Sigmoid colon (tissue), 4 donors: ENCODE data around the gene FNIP2.

Experiments
- EP300 ChIP-seq, 4 donors: sonication (generic); formaldehyde crosslinking; IDR thresholded peaks; one replicate each; pipeline ENCODE4 v1.6.1; 2017; ENCODE audit warnings: antibody characterized with exemption in 4 of 4
- POLR2A ChIP-seq, 2 donors: fragments of 450-650 bp; IDR thresholded peaks; one replicate each; pipeline ENCODE4 v1.6.1; 2016; ENCODE audit warnings: antibody characterized with exemption in 2 of 2, mild to moderate bottlenecking in 2 of 2, moderate library complexity in 2 of 2
- POLR2AphosphoS5 ChIP-seq, 4 donors: sonication (generic); formaldehyde crosslinking; IDR thresholded peaks; one replicate each; pipeline ENCODE4 v1.6.1; 2017; ENCODE audit warnings: antibody characterized with exemption in 4 of 4
- TF ChIP-seq, protein P1 (sequence below), 4 experiments: fragments of 450-650 bp in 3 of 4; fragments of 200-600 bp in 1 of 4; IDR thresholded peaks; one replicate each; pipeline ENCODE4 v1.5.1; 2016 to 2019; ENCODE audit warnings: antibody characterized with exemption in 4 of 4, mild to moderate bottlenecking in 3 of 4, moderate library complexity in 2 of 4

DNA sequence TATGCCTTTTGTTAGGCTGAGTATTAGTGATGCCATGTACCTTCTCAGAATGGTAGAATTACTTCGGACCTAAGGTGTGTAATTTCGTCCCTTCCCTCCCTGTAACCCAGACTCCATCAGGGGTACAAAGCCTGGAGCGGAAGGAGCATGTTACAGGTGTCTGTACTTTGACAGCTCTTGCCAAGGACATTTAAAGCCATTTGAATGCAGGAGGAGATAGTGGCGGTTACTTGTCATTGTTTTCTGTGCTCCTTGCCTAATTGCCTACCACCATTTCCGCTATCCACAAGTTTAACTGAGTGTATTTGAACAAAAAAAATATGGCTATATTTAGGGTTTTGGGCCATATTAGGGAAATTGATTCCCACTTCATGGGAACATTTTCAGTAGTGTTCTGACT lies 1.8 kb downstream of the FNIP2 start:
- TF ChIP-seq POLR2A (IDR thresholded peaks at IDR 0.05) (no peak), POLR2AphosphoS5 (IDR thresholded peaks at IDR 0.05) (no peak), EP300 (IDR thresholded peaks at IDR 0.05) (no peak)
- TF ChIP-seq, protein P1, sequence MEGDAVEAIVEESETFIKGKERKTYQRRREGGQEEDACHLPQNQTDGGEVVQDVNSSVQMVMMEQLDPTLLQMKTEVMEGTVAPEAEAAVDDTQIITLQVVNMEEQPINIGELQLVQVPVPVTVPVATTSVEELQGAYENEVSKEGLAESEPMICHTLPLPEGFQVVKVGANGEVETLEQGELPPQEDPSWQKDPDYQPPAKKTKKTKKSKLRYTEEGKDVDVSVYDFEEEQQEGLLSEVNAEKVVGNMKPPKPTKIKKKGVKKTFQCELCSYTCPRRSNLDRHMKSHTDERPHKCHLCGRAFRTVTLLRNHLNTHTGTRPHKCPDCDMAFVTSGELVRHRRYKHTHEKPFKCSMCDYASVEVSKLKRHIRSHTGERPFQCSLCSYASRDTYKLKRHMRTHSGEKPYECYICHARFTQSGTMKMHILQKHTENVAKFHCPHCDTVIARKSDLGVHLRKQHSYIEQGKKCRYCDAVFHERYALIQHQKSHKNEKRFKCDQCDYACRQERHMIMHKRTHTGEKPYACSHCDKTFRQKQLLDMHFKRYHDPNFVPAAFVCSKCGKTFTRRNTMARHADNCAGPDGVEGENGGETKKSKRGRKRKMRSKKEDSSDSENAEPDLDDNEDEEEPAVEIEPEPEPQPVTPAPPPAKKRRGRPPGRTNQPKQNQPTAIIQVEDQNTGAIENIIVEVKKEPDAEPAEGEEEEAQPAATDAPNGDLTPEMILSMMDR (IDR thresholded peaks at IDR 0.05), result no peak
